Putamen (tissue), 1 donor: ENCODE results near the gene BANF1.

Experiments
- DNase-seq: peaks from one replicate; pipeline ENCODE4 v3.0.0-alpha.2; 2016; ENCODE audit warnings: low spot score

BANF1 gene

DNA sequence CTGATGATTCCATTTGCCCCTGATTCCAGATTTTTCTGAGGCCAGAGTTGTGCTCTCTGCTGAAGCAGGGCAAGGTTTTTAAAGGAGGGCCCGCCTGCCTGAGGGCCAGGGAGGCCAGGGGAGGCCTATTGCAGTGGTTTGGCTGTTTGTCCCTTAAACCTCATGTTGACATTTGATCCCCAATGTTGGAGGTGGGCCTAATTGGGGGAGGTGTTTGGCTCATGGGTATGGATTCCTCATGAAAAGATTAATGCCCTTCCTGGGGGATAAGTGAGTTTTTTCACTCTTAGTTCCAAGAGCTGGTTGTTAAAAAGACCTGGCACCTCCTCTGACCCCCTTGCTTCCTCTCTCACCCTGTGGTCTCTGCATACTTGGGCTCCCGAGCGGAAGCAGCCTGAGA, 37.5 kb downstream of the BANF1 start:
- DNase-seq = no peak

DNA sequence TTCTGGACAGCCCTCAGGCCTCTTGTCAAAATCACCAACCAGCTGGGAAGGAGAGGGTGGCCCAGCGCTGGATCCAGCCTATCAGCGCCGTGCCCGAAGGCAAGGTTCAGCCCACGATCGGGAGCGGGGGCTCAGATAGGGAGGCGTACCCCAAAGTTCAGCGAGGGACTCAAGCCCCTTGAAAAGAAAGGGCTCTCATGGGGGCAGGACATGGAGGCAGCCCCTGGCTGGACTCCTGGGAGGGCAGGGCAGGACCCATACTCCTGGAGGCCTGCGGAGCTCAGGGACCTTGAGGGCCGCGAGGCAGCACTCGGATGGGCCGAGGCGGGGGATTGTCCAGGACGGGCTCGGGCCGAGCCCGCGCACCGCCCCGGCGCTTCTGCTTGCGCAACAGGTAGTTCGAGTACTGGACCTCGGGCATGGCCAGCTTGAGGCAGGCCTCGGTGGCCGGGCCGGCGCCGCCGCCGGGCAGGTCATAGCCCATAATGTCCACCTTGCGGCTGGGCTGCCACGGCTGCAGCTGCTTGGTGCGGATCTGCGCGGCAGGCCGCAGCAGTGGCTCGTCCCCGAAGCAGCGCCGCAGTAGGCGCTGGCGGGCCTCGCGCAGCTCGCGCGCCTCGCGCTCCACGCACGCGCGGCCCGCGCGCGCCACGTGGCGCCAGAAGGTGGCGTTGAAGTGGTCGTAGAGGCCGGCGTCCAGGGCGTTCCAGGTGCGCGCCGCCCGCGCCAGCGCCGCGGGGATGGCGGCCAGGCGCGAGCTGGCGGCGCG, 40.1 kb downstream of the BANF1 start:
- DNase-seq = no peak

DNA sequence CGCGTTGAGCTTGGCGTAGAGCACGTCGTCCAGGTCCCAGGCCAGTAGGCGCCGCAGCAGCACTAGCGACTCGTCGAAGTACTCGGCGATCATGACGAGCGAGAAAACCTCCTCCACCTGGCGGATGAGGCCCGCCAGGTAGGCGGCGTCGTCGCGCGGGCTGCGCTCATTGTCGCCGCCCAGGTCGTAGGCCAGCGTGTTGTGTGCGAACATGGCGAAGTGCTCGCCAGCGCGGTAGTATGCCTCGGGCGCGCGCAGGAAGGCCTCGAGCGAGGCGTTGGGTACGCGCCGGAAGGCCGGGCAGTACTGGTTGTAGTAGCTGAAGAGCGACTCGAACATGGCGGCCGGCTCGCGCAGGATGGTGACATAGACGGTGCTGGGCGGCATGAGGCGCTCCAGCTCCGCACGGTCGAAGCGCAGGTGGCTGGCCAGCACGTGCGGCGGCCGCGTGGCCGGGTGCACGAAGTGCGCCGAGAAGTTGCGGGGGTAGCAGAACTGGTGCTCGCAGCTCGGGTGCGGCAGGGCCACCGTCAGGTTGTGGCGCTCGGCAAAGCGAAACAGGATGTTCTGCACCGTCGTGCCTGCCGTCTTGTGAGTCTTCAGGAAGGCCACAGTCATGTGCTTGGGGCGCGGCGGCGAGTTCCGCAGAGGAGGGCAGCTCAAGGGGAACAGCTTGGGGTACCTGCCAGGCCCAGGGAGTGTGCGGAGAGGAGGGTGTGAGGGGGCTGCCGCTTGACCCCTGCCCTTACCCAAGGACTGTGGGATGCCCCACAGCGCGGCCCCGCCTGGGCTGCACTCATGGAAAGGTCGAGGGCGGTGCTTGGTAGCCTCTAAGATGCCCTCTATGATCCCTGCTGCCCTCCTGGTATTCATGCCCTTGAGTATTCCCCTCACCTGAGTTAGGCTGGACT, 40.9 kb downstream of the BANF1 start:
- no peak for DNase-seq

DNA sequence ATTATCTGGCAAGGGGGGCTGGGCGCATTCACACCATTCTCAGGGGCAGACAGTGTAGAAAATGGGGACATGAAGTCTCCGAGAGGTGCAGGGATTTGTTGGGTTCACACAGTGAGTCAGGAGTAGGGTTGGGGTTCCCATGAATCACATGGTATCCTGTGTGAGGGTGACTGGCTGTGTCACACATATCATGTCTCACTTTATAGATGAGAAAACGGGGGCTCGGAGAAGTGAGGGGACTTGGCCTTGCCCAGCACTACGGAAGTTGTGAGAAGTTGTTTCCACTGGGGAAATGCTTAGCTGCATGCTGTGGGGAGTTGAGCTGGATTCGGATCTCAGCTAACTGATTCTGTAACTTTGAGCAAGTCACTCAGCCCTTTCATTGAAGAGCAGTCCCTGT, 42.5 kb downstream of the BANF1 start:
- no peak for DNase-seq

DNA sequence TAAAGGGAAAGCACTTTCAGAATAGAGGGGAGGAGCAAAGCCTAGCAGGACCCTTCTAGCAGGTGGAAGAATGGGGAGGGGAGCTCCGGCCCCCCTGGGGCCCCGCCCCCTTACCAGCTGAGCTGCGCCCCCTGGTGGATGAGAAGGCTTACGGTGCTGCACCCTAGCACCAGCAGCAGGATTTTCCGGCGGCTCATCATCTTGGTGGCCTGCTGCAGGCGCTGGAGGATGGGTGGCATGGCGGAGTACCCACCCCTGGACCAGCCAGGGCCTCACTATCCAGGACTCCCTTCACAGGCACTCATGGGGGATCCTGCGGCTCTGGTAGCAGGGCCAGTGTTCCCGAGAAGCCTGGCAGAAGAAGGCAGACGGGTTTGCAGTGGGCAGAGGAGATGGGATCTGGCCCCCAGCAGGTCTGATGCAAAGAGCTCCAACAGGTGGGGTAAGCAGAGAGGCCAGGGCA, 42.9 kb downstream of the BANF1 start:
- peak; percentile 71 for DNase-seq

DNA sequence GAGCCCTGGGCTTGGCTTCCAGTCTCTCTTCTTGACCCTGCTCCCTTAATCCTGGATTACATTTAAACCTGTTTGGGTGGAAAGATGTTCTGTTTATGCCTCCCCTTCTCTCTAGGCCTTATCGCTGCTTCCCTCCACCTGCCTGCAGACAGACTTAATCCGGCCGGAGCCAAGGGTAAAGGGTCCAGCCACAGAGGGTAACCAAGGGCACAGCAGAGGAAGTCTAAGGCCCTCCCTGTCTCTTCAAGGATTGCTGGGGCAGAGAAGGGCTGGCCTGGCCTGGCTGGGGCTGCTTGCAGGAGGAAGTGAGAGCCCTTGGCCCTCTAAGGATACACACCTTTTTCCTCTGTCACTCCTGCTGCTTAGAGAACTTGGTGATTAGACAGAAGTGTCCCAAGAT, 44.6 kb downstream of the BANF1 start:
- no peak for DNase-seq

DNA sequence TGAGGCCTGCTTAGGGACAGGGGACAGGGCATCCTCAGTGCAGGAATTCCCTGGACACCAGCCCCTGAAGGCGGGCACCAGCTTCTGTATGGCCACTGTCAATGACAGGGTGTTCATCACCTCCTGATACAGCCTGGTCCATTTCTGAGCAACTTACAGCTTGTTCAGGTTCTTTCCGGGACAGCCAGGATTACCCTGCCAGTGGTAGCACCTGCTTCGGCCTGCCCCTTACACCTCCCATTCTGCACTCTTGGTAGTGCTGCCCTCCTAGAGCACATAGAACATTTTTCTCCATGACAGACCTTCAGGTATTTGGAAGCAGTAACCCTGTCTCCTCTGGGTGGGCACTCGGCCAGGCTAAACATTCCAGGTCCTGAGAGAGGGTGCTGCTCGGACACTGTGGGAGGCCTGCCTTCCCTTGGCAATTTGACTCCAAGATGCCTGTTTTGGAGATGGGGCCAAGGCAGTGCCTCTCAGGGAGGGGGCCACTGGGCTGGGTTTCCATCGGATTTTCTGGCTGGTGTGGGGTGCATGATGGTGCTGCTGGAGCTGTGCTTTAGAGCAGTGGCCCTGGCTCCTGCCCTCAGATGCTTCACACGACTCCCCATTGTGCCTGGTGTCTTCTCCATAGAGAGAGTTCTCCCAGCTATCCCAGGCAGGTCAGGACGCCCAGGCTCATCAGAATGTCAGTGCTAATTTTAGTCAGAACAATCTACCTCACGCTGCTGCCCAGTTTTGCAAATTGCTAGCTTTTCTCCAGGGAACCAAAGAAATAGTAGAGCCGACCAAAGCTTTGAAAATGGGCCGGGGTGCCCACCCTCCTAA, 45.5 kb downstream of the BANF1 start:
- DNase-seq = no peak

DNA sequence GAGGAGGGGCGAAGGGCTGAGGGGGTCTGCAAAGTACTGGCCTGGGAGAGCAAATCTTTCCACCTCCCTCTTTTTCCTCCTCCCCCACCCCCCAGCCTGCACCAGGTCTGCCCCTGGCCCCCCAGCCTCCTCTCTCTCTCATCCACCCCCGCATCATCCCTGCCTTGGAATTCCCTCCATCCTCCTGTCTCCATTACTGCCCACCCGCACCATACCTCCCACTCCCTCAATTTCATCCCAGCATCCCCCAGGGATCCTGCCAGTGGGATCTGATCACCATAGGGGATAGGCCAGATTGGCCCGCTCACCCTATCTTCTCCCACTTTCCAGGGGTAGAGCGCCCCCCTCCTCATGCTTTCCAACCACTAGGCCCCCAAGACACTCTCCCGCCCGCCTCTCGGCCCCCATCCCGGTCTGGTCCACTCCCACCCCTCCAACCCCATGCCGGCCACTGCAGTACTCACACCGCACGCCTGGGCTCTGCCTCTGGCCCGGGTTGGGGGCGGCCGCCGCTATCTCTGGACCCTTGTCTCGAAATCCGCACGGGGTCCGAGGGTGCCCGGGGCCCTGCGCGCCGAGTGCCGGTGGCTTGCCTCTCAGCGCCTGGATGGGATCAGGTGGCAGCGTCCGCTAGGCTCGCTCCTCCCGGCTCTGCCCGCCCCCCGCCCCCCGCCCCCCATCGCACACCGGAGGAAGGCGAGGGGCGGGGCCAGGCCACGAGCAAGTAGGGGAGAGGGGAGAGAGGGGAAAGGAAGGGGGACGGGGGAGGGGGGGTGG, 46.4 kb downstream of the BANF1 start, which contains the start of gene GAL3ST3:
Gene GAL3ST3 (minus strand): TSS at position 615 of the 777 bp plus-strand sequence. CDS start 3,746 bp downstream, outside the sequence.
- DNase-seq = no peak

DNA sequence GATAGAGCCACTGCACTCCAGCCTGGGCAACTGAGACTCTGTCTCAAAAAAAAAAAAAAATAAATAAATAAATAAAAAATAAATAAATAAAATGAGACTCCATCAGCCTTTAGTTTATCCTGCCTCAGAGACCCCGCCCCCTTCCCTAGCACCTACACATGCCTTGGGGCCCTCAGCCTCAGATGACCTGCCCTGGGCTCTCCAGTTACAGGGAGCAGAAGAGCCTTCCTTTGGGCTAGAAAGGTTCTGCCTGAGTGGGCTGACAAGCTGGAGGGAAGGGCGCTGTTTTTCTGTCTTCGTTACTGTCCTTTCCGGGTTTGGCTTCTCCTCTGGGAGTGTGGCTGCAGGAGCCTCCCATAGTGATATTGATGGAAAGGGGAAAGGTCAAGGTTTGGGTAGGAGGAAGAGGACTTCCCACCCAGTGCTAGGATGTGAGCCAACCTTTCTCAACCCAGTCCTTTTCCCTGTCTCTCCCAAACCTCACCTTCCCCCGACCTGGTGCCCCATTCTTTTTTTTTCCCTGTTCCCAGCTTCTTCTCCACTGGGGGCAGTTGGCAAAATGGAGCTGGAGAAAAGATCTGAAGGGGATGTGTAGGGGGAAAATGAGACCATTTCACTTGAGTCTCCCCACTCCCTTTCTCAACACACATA, 48.4 kb downstream of the BANF1 start:
- no peak for DNase-seq

DNA sequence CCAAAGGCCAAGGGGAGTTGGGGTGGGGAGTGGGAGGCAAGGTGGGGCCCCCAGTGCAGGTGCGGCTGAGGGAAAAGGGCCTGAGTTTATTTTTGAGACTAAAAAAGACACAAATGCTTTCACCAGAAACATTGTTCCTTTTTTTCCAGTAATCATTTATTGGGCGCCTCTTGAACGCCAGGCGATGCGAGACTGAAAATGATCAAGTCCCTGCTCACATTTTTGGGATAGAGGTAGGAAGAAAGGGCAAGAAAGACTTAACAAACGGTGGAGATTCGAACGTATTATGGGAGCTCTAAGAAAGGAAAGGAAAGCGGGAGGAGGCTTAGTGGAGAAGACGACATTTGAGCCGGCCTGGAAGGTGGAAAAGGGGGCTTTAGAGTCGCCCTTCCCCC, 49.1 kb downstream of the BANF1 start:
- DNase-seq = no peak

DNA sequence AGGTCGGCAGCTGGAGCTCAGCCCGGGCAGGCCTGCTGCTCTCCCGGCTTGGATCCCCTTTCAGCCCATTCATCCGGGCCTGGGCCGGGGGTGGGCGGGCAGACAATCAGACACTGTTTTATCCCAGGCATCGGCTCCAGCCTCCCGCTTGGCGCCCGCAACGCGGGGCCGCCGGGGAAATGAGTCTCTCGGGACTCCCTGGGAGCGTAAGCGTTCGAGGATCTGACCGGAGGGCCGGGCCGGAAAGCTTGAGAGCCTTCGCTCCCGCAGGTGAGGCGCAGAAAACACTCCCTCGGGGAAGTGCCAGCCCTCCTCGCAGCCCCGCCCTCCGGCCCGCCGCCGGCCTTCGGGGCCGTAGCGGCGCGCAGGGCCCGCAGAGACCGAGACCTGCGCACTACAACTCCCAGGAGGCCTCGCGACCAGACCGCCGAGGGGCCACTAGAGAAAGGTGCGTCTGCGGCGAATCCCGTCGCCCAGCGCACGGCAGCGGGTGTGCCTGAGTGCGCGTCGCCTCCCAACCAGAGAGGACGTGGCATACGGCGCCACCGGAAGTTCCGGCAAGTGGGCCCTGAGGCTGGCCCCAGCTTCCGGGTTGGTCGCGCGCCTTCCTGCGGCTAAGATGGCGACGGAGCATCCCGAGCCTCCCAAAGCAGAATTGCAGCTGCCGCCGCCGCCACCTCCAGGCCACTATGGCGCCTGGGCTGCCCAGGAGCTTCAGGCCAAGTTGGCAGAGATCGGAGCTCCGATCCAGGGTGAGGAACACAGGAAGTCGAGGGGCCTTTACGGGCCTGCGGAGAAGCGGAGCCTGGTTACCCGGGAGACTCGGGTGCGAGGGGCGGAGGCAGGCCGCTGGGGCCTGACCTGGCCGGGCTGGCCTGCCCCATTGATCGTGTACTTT, 49.7 kb downstream of the BANF1 start, which contains the start of gene SF3B2:
Gene SF3B2 (plus strand): TSS at position 599 of the 898 bp plus-strand sequence. CDS start 21 bp downstream, at position 620.
- DNase-seq = peak; percentile 99

DNA sequence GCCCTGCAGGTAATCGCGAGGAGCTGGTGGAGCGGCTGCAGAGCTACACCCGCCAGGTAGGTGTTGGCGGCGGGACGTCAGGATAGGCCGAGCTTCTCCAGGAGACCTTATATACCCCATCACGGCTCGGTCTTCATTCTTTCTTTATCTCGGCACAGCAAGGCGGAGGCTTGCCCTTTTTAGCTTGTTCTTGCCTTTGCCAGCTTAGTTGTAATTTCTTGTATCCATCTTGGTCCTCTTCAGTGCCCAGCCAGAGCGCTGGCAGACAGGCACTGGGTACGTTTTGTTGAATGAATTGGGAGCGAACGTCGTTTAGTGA, 50.3 kb downstream of the BANF1 start:
- DNase-seq = no peak
